Breast epithelium (tissue), 4 donors: ENCODE measurements around the gene LDLRAD4. TPM values are rescaled to one million over a fixed set of nuclear protein-coding genes. Genes with fewer than 3 reads are reported as not detected.

Source experiments
- DNase-seq, 2 donors: peaks; one replicate each; pipeline ENCODE4 v3.0.0-alpha.2; 2019; ENCODE audit warnings: low spot score in 2 of 2
- H3K27ac ChIP-seq, 2 donors: fragments of 200-600 bp; sonication (generic) in 1 of 2; one replicate each; pipeline ENCODE4 v1.5.1; 2016 to 2019; ENCODE audit warnings: mild to moderate bottlenecking in 1 of 2
- H3K27me3 ChIP-seq, 2 donors: fragments of 200-600 bp; sonication (generic) in 1 of 2; one replicate each; pipeline versions ENCODE4 v1.5.1 to v1.6.0; 2017 to 2019; ENCODE audit warnings: control low read depth in 1 of 2, mild to moderate bottlenecking in 1 of 2
- H3K36me3 ChIP-seq: fragments of 200-600 bp; one replicate; pipeline ENCODE4 v1.5.1; 2019
- H3K4me1 ChIP-seq, 2 donors: fragments of 200-600 bp; sonication (generic); one replicate each; pipeline ENCODE4 v1.5.1; 2016 to 2019; ENCODE audit warnings: control low read depth in 1 of 2
- H3K4me3 ChIP-seq, 3 donors: fragments of 200-600 bp; sonication (generic); 1 replicate in 2 of 3; 2 replicates in 1 of 3; pipeline ENCODE4 v1.5.1; 2016 to 2019; ENCODE audit warnings: mild to moderate bottlenecking in 3 of 3, moderate library complexity in 2 of 3
- H3K9me3 ChIP-seq, 2 donors: fragments of 200-600 bp; sonication (generic) in 1 of 2; one replicate each; pipeline ENCODE4 v1.5.1; 2016 to 2019; ENCODE audit warnings: control low read depth in 1 of 2
- POLR2A ChIP-seq: fragments of 450-650 bp; IDR thresholded peaks from one replicate; pipeline ENCODE4 v1.6.1; 2016; ENCODE audit warnings: antibody characterized with exemption, mild to moderate bottlenecking, moderate library complexity
- POLR2AphosphoS5 ChIP-seq, 3 donors: sonication (generic); formaldehyde crosslinking; IDR thresholded peaks; one replicate each; pipeline ENCODE4 v1.6.1; 2017; ENCODE audit warnings: antibody characterized with exemption in 3 of 3
- intact Hi-C: fragments of 100-400 bp; cut with DNase I; formaldehyde crosslinking; loops from one replicate; pipeline ENCODE4 v1.15.1; 2023; ENCODE audit warnings: low total_unique reads
- total RNA-seq, 3 donors: library from RNA; depleted of rRNA; stranded (reverse); fragments of >200 nt; gene quantifications; one replicate each; pipeline ENCODE4 v1.1.0, GENCODE V29; 2016
- TF ChIP-seq, protein P1 (sequence below), 3 donors: fragments of 450-650 bp; IDR thresholded peaks; one replicate each; pipeline ENCODE4 v1.5.1; 2016 to 2017; ENCODE audit warnings: antibody characterized with exemption in 3 of 3, mild to moderate bottlenecking in 3 of 3, moderate library complexity in 3 of 3

LDLRAD4 gene
- total RNA-seq, 3 donors from 2014 or later, result 28.5 to 94.3 (median 42.9) TPM

DNA sequence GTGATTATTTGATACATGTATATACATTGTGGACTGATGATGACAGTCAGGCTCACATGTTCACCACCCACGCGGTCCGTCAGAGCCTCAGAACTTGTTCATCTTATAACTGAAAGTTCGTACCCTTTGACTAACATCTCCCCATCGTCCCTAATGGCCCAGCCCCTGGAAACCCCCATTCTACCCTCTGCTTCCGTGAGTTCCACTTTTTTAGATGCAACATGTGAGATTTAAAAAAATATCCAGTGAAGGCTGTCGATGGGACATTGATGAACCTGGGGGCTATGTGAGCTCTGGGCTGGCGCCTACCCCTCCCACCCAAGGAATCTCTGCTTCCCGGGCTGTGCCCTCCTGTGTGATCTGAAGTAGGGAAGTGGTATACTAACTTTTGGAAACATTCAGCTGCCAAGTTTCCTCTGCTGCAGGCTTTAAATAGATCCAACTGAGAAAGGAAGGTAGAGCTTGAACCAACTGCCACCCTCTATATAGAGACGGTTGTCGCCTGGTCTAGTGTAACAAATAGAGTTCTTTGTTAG, 344.0 kb downstream of the LDLRAD4 start:
- Histone ChIP-seq H3K4me3 (no peak overlapping the region), H3K27me3 (no peaks in the 10 kb centered on the region), H3K4me1 (no peaks in the 10 kb centered on the region), H3K9me3 (no peaks in the 10 kb centered on the region), H3K27ac (no peak overlapping the region), H3K36me3 (no peaks in the 10 kb centered on the region)
- TF ChIP-seq POLR2AphosphoS5 (IDR thresholded peaks at IDR 0.05) (no peak), POLR2A (no peak)
- TF ChIP-seq, protein P1, sequence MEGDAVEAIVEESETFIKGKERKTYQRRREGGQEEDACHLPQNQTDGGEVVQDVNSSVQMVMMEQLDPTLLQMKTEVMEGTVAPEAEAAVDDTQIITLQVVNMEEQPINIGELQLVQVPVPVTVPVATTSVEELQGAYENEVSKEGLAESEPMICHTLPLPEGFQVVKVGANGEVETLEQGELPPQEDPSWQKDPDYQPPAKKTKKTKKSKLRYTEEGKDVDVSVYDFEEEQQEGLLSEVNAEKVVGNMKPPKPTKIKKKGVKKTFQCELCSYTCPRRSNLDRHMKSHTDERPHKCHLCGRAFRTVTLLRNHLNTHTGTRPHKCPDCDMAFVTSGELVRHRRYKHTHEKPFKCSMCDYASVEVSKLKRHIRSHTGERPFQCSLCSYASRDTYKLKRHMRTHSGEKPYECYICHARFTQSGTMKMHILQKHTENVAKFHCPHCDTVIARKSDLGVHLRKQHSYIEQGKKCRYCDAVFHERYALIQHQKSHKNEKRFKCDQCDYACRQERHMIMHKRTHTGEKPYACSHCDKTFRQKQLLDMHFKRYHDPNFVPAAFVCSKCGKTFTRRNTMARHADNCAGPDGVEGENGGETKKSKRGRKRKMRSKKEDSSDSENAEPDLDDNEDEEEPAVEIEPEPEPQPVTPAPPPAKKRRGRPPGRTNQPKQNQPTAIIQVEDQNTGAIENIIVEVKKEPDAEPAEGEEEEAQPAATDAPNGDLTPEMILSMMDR (IDR thresholded peaks at IDR 0.05), result no peak
- intact Hi-C loops, result no loop called here
- no peak for DNase-seq

DNA sequence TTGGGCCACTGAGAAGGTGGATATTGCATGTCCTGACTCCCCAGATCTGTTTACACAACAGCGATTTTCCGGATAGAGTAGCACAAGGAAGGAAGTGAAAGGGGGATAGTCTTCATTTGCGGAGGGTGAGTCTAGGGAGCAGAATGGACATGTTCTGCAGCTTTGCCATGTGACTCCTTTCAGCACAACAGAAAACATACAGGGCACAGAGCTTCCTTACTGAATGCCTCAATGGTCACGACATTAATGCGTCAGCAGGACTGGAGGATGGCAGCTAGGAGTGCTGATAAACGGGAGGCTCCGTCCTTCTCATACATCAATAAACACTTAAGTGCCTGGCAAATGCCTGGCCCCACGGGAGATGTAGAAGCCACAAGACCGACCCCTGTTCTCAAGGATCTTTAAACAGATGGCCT, 344.8 kb downstream of the LDLRAD4 start:
- Histone ChIP-seq H3K27me3 (no peaks in the 10 kb centered on the region), H3K27ac (no peak overlapping the region), H3K36me3 (no peaks in the 10 kb centered on the region), H3K4me3 (no peak overlapping the region), H3K9me3 (no peaks in the 10 kb centered on the region), H3K4me1 (no peaks in the 10 kb centered on the region)
- intact Hi-C loops, result no loop called here
- TF ChIP-seq, protein P1 (IDR thresholded peaks at IDR 0.05), result no peak
- no peak for TF ChIP-seq POLR2AphosphoS5 (IDR thresholded peaks at IDR 0.05)
- TF ChIP-seq POLR2A, result no peak
- no peak for DNase-seq

DNA sequence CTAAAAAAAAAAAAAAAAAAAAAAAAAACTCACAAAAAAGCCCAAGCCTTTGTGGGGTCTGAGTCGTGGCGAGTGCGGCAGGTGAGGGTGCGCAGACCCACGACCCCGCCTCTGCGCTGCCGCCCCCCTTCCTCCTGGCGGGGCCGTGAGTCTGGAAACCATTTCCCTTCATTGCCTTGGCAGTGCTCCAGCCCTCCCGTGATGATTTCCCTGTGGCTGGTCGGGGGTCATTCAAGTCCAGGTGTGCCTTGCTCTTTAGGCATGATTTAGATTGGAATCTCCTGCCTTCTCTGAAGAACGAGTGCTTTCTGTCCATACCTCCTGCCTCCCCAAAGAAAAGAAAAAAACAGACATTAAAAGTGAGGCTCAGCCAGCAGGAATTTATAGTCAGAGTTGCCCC, 346.0 kb downstream of the LDLRAD4 start:
- H3K36me3 ChIP-seq, result no peaks in the 10 kb centered on the region
- no peak overlapping the region for H3K4me3 ChIP-seq
- H3K9me3 ChIP-seq, result no peaks in the 10 kb centered on the region
- H3K4me1 ChIP-seq, result no peaks in the 10 kb centered on the region
- no peaks in the 10 kb centered on the region for H3K27me3 ChIP-seq
- peak overlapping the region in 1 of 2 donors; percentile 57 for H3K27ac ChIP-seq
- no peak for DNase-seq
- intact Hi-C loops, result no loop called here
- TF ChIP-seq, protein P1 (IDR thresholded peaks at IDR 0.05), result no peak
- TF ChIP-seq POLR2AphosphoS5 (IDR thresholded peaks at IDR 0.05) (no peak), POLR2A (no peak)

DNA sequence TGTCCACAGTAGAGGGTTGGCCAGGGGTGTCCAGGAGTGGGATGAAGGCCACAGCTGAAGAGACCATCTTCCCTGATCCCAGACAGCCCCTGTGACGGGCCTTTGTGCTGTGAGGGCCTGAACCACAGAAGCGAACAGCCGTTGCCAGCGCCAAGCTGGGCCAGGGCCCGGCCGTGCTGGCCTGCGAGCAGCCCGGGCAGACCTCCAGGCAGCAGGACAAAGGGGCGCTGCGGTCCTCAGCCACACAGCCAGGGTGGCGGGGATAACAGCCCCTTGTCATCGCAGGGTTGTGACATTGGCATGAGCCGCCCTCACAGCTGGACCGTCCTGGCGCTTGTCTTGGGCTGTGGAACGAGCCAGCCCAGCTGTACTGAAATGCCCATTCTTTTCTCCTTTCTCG, 346.7 kb downstream of the LDLRAD4 start:
- H3K4me1 ChIP-seq, result no peaks in the 10 kb centered on the region
- TF ChIP-seq POLR2A (no peak), POLR2AphosphoS5 (IDR thresholded peaks at IDR 0.05) (no peak)
- TF ChIP-seq, protein P1 (IDR thresholded peaks at IDR 0.05), result no peak
- no peaks in the 10 kb centered on the region for H3K36me3 ChIP-seq
- no peaks in the 10 kb centered on the region for H3K9me3 ChIP-seq
- peak in 1 of 2 donors; percentile 47 for DNase-seq
- H3K27ac ChIP-seq, result peak overlapping the region; percentile 57 to 63
- peak overlapping the region in 1 of 3 donors; percentile 10 for H3K4me3 ChIP-seq
- intact Hi-C loops, result no loop called here
- H3K27me3 ChIP-seq, result no peaks in the 10 kb centered on the region

DNA sequence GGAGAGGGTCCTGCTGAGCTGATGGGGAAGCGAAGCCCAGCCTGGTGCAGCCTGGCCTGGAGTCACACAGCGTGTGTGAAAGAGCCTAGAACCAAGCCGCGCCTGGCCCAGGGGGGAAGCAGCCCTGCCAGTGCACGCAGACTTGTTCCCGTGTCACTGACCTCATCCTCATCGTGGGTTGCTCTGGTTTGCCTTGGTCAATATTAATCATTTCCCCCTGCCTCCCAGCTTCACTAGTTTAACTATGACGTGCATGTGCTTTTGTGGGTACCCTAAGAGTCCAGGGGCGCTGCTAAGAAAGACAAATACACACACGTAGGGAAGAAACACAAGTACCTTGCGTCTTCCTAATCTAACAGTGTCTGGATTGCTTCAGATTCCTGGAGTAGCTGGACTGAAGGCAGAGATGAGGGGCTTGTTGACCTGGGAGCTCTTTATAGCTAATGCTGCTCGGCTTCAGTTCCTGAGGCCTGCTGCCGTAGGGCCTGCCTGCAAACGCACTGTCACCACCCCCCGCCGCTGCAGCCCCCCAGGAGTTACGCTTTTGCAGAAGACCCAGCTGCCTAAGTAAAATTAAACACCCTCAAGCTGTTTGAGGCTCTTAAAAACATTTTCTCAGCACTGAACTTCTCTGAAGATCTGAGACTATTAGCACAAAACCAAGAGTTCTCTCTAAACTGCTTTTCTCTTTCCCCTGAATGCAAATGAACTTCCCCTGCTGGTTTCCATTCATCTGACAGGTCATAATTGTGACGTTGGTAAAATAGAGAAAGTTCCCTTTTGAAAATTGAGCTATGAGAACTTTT, 348.6 kb downstream of the LDLRAD4 start:
- Histone ChIP-seq H3K27me3 (no peaks in the 10 kb centered on the region), H3K36me3 (no peaks in the 10 kb centered on the region), H3K4me1 (no peaks in the 10 kb centered on the region), H3K27ac (peak overlapping the region; percentile 62 to 92), H3K4me3 (peak overlapping the region in 1 of 3 donors; percentile 31), H3K9me3 (no peaks in the 10 kb centered on the region)
- intact Hi-C loops, result no loop called here
- DNase-seq, result no peak
- no peak for TF ChIP-seq POLR2AphosphoS5 (IDR thresholded peaks at IDR 0.05)
- TF ChIP-seq, protein P1 (IDR thresholded peaks at IDR 0.05), result no peak
- TF ChIP-seq POLR2A, result no peak
